Ovary (tissue), 9 donors: ENCODE data around the gene CD84. TPM values are rescaled to one million over a fixed set of nuclear protein-coding genes. Genes with fewer than 3 reads are reported as not detected.
"Not testable (repeated sequence)": the region's sequence is repeated elsewhere in the genome, so short reads cannot be mapped to it uniquely, and the experiment has no call there.

Experiments used
- DNase-seq, 5 donors: peaks; one replicate each; pipeline ENCODE4 v3.0.0-alpha.2; 2019 to 2020
- H3K27ac ChIP-seq, 2 donors: fragments of 200-600 bp; one replicate each; pipeline versions ENCODE4 v1.5.1 to v1.8.0; 2019 to 2022
- H3K27me3 ChIP-seq: fragments of 200-600 bp; one replicate; pipeline ENCODE4 v1.8.0; 2022
- H3K36me3 ChIP-seq: fragments of 200-600 bp; sonication (generic); one replicate; pipeline ENCODE4 v1.5.1; 2019
- H3K4me1 ChIP-seq: one replicate; pipeline ENCODE4 v1.8.1; 2013; ENCODE audit warnings: mild to moderate bottlenecking, moderate library complexity; ENCODE audit not compliant: insufficient read depth
- H3K4me3 ChIP-seq: fragments of 200-600 bp; sonication (generic); one replicate; pipeline ENCODE4 v1.5.1; 2017
- H3K9me3 ChIP-seq, 2 donors: fragments of 200-600 bp in 1 of 2; sonication (generic) in 1 of 2; one replicate each; pipeline versions ENCODE4 v1.5.1 to v1.8.1; 2013 to 2019; ENCODE audit warnings: mild to moderate bottlenecking in 1 of 2, moderate library complexity in 1 of 2
- CTCF ChIP-seq, 3 donors: fragments of 450-650 bp in 2 of 3; fragments of 200-600 bp in 1 of 3; IDR thresholded peaks; one replicate each; pipeline versions ENCODE4 v1.5.1 to v1.8.0; 2016 to 2022; ENCODE audit warnings: antibody characterized with exemption in 3 of 3, mild to moderate bottlenecking in 1 of 3
- EP300 ChIP-seq: sonication (generic); formaldehyde crosslinking; IDR thresholded peaks from one replicate; pipeline ENCODE4 v1.6.1; 2017; ENCODE audit warnings: antibody characterized with exemption
- POLR2A ChIP-seq: fragments of 450-650 bp; IDR thresholded peaks from one replicate; pipeline ENCODE4 v1.6.1; 2017; ENCODE audit warnings: antibody characterized with exemption, mild to moderate bottlenecking, moderate library complexity
- WGBS, 3 donors: extraction: QIAGEN DNeasy Blood & Tissue Kit in 1 of 3; methylation state at CpG; one replicate each; pipeline versions ENCODE4 v1.1.5 to v1.1.7; 2013 to 2017; 5-methylcytosine and 5-hydroxymethylcytosine counted together
- intact Hi-C, 4 donors: fragments of 100-400 bp; cut with DNase I; formaldehyde crosslinking; loops; one replicate each; pipeline versions ENCODE4 v1.11.0 to v1.15.1; 2022 to 2023
- polyA plus RNA-seq, 2 donors: library from polyadenylated mRNA; stranded (reverse); fragments of 200-250 nt in 1 of 2; fragments of 350-450 nt in 1 of 2; fragmentation: Illumina TruSeq in 1 of 2; extraction: RNeasy Lipid Tissue Mini Kit (QIAGEN cat#74804) in 1 of 2; gene quantifications; one replicate each; pipeline ENCODE4 v1.2.3, GENCODE V29; 2013 to 2014
- total RNA-seq, 7 donors: library from RNA; depleted of rRNA in 2 of 7; stranded (reverse); fragments of >200 nt in 2 of 7; fragmentation: NEBNext Ultra II Directional in 3 of 7; extraction: Animal tissue kit (Norgen Biotek cat#: 25700) in 3 of 7; gene quantifications; one replicate each; pipeline versions ENCODE4 v1.1.0 to v1.2.4, GENCODE V29; 2016 to 2023
- donor health status: DM: no; HTN: no; CAD: no; lungs with moderate emphysema.
- donor health status: DM: no; HTN: no; CAD: no.
- donor health status: Bipolar disorder and iron deficiency.
- donor health status: DM: yes; HTN: yes; CAD: no.
- donor health status: DM: no; HTN: no; CAD: no.
- donor health status: DM: yes; HTN: yes; CAD: no.

The CD84 gene
- total and polyA plus RNA-seq, 9 donors: 0.48 to 10.9 (median 2.0) TPM

GRCh38 chr1:160520999-160521398, 58.3 kb downstream of the CD84 start:
- TF ChIP-seq POLR2A (no peak), EP300 (no peak), CTCF (IDR thresholded peaks at IDR 0.05) (no peak)
- no peak for DNase-seq
- Histone ChIP-seq H3K9me3 (no peaks in the 10 kb centered on the region), H3K4me1 (no peaks in the 10 kb centered on the region), H3K36me3 (no peaks in the 10 kb centered on the region), H3K4me3 (no peak overlapping the region), H3K27me3 (no peaks in the 10 kb centered on the region), H3K27ac (no peak overlapping the region)
- intact Hi-C loops: no loop called here
- 57 to 69% (median 58%) methylated on average over 3 of the region's 3 CpGs for WGBS, 3 donors

- Histone ChIP-seq H3K4me3 (no peak overlapping the region), H3K27me3 (no peaks in the 10 kb centered on the region), H3K9me3 (no peaks in the 10 kb centered on the region), H3K27ac (no peak overlapping the region), H3K36me3 (no peaks in the 10 kb centered on the region), H3K4me1 (no peaks in the 10 kb centered on the region)
- DNase-seq: no peak
- WGBS, 3 donors: 38 to 43% (median 41%) methylated on average over 2 of the region's 2 CpGs
- intact Hi-C loops: no loop called here
- TF ChIP-seq CTCF (IDR thresholded peaks at IDR 0.05): no peak
- no peak for TF ChIP-seq EP300
- TF ChIP-seq POLR2A: no peak
Measured at GRCh38 chr1:160520582-160520981, 58.7 kb downstream of the CD84 start.

GRCh38 chr1:160519642-160520435, 59.5 kb downstream of the CD84 start:
- intact Hi-C loops: no loop called here
- 44 to 50% (median 46%) methylated on average over 5 of the region's 5 CpGs for WGBS, 3 donors
- no peak overlapping the region for H3K27ac ChIP-seq
- no peak overlapping the region for H3K4me3 ChIP-seq
- TF ChIP-seq POLR2A: no peak
- no peak for TF ChIP-seq EP300
- TF ChIP-seq CTCF (IDR thresholded peaks at IDR 0.05): no peak
- DNase-seq: no peak
- H3K4me1 ChIP-seq: no peaks in the 10 kb centered on the region
- H3K27me3 ChIP-seq: no peaks in the 10 kb centered on the region
- H3K36me3 ChIP-seq: no peaks in the 10 kb centered on the region
- no peaks in the 10 kb centered on the region for H3K9me3 ChIP-seq

- H3K27me3 ChIP-seq, intact Hi-C loops: not testable (repeated sequence)
- WGBS, 3 donors: 45 to 63% (median 50%) methylated on average over 2 of the region's 2 CpGs
Measured at GRCh38 chr1:160517519-160517918, 61.8 kb downstream of the CD84 start.

GRCh38 chr1:160515908-160516307, 63.4 kb downstream of the CD84 start:
- H3K27ac ChIP-seq, H3K4me1 ChIP-seq, H3K9me3 ChIP-seq, DNase-seq, H3K4me3 ChIP-seq, H3K27me3 ChIP-seq, intact Hi-C loops, H3K36me3 ChIP-seq: not testable (repeated sequence)
- WGBS, 3 donors: 47 to 58% (median 57%) methylated on average over 1 of the region's 1 CpG

More at GRCh38 chr1:160517519-160517918, 61.8 kb downstream of the CD84 start:
- H3K4me1 ChIP-seq, H3K4me3 ChIP-seq, H3K9me3 ChIP-seq, DNase-seq, H3K36me3 ChIP-seq, H3K27ac ChIP-seq: not testable (repeated sequence)
